NK-92 treated with Interleukin-12 subunit alpha and Interleukin-12 subunit beta, amount 100 ng/mL, for 24 hours (cell line): ENCODE data around the gene CDON.
"Not testable (repeated sequence)": the region's sequence is repeated elsewhere in the genome, so short reads cannot be mapped to it uniquely, and the experiment has no call there.

Experiments
- DNase-seq: peaks from one replicate; lab custom pipeline; 2025; lab: John Stamatoyannopoulos, UW

Gene CDON

DNA sequence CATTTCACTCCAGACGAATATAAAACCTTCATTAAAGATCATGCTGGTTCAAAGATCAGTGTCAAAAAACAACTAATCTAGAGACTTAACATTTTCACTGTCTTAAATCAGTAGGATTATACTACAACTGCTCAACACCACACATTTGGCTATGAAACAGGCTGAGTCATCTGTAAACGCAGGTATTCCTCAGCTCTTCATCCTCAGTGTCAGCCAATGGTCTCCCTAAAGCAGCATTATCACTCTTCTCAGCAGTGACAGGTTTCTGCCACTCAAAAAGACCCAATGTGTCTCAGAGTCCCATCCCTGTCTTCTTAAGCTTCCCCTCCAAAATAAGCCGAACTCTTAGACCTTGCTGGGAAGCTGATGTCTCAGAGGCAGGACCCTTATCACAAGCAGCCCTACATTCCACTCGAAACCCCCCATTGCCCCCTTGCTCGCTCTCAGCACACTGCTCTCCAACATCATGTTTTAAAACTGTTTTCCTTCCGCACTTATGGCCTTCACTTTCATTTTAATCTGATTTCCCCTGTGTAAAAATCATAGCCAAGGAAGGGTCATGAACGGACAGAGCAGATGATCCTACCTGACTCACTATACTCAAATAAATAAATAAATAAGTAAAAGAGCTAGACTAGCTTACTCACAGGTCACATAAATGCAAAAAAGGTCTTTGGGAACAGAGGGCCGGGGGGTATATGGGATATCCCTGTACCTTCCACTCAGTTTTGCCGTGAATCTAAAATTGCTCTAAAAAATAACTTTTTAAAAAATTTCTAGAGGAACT, 23.0 kb downstream of the CDON start:
- DNase-seq: no peak

DNA sequence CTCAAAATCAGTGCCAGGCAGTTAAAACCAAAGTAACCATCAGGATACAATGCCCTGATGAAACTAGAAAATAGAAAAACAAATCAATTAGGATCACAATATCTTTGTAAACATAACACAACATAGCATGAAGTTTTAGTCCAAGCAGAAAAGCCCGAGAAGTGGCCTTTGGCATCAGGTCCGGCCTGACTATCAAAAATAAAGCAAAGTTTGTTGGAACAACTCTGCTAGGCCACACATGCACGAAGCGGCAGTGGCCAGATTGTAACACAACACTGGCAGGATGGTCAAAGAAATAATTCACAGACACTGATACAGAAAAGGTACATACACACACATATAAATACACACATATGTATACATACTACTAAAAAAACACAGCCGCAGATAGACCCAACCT, 26.9 kb downstream of the CDON start:
- no peak for DNase-seq

- no peak for DNase-seq
Measured at GRCh38 chr11:126034933-126035425, 27.7 kb downstream of the CDON start.

GRCh38 chr11:126034039-126034932, 28.4 kb downstream of the CDON start:
- no peak for DNase-seq

DNA sequence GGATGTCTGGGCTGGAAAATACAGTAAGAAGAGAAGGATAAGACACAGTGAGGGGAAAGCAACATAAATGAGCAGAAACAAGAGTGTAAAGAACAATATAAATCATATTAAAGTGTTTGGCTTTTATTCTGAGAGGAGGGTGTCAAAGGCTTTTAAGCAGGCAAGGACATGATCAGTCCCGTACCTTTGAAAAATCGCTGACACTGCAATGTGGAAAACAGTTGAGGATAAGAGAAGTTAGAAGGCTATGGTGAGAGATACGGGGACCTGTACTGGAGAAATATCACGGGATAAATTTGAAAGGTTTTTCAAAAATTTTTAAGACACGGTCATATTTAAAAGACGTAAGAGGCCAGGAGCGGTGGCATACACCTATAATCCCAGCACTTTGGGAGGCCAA, 30.3 kb downstream of the CDON start:
- no peak for DNase-seq

DNA sequence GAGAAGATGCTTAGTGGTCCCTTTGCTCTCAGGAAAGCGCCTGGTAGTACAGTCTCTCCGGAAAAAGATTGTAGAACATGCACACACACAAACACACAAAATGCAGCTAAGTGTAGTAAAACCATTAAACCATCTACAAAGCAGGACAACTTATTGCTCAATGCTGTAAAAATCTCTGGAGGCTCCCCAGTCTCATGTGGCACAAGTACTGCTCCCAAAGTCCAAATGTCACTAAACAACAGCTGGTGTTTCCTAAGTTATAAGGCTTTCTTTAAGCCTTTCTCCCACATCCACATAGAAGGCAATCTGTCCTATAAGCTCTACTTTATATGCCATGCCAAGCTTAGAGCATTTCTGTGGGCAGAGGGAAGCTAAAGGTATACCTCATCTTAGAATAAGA, 32.9 kb downstream of the CDON start:
- no peak for DNase-seq

DNA sequence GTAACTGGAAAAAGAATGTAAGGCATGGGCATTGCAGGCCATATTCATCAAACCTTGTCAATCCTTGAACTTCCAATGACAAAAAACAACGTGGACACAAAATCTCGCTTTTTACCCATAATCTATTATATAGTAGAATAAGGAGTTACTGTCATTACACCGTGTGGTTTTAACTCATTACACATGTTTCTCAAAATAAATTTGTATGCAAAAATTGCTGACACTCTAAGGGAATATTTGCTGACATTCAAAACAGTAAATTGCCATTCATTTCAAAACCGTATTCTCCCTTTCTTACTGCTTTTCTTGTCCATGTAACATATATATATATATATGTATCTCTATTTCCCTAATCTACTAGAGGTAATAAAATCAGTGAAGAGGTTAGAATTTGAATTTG, 33.4 kb downstream of the CDON start:
- no peak for DNase-seq

GRCh38 chr11:126028534-126028933, 34.1 kb downstream of the CDON start:
- DNase-seq: not testable (repeated sequence)

DNA sequence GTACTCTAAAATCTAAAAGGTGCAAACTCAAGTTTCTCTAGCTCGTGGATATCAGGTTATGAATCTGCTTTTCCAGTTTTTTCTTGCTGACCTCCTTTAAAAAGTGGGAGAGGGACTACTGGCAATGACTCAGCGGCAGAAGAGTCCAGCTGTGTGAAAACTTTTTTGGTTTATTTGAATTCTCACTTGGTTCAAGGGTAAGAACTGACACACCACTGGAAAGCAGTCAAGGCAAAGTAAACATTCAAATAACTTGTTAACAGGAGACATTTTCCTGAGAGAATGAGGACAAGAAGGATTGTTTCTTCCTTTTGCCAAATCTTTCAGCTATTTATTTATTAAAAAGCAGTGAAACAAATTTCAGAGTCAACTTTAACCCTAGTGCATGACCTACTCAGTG, 36.1 kb downstream of the CDON start:
- no peak for DNase-seq

DNA sequence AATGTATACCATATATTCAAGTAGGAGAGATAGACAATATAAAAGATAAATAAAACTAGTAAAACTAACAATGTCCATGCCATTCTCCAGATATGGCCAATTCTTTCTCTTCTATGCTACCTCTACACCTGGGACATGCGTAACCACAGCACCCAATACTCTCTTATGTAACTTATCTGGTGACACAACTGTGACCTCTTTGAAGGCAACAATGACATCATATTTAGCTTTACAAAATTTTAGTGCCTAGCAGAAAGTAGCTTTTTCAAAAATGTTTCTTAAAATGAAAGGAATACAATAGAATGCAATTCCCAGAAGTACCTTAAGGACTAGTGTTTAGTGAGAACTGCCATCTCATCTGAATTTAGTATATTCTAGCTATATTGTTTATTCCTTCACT, 36.8 kb downstream of the CDON start:
- DNase-seq: no peak

DNA sequence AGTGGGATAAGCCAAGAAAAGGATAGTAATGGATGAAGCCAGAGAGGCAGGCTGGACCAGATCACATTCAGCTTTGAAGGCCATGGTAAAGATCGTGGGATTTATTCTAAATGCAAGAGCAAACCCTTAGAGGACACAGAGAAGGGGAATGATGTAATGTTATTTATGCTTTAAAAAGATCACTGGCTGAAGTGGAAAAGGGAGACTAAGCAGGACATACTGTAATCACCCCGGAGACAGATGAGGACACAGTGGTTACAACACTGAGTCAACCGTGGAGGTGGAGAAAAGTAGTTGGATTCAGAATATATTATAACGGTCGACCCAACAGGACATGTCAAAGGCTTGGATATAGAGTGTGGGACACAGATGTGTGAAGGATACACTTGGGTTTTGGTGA, 38.5 kb downstream of the CDON start:
- DNase-seq: no peak

DNA sequence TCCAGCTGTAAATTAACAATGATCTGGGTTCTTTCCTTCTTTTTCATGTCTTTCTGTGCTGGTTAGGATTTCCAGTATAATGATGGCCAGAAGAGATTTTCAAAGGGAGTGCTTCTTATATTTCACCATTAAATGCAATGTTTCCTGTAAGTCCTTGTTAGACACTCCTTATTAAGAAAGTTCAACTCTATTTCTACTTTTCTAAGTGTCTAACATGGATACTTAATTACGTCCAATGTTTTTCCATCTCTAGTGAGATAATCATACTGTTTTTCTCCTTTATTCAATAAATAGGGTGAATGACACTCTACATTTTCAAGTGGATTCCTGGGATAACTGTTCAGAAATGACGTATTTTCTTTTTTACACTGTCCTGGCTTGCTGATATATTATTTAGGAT, 49.8 kb downstream of the CDON start:
- no peak for DNase-seq

GRCh38 chr11:126011754-126012153, 50.9 kb downstream of the CDON start:
- no peak for DNase-seq

DNA sequence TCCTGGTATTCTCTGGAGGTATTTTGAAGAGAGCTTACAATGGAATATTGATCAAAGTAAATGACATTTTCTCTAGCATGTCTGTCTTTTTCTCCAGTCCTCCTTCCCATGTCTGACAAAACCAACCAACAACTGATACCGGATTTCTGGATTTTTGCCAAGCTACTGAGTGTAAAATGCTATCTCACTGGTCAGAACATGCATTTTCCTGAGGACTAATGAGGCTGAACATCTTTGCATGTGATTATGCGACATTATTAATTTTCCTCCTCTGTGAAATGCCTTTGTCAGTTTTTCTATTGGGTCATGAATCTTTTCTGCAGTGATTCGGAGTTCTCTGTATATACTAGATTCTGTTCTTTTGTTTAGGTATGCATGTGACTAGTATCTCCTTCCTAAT, 51.4 kb downstream of the CDON start:
- DNase-seq: no peak

- no peak for DNase-seq
Measured at GRCh38 chr11:126008956-126009355, 53.7 kb downstream of the CDON start.

- no peak for DNase-seq
Measured at GRCh38 chr11:126007238-126007637, 55.4 kb downstream of the CDON start.

- DNase-seq: no peak
Measured at GRCh38 chr11:126006068-126006467, 56.6 kb downstream of the CDON start.

GRCh38 chr11:126002181-126002580, 60.5 kb downstream of the CDON start:
- no peak for DNase-seq

- no peak for DNase-seq
Measured at GRCh38 chr11:125999234-125999880, 63.3 kb downstream of the CDON start.

- DNase-seq: no peak
Measured at GRCh38 chr11:125998267-125998666, 64.4 kb downstream of the CDON start.

DNA sequence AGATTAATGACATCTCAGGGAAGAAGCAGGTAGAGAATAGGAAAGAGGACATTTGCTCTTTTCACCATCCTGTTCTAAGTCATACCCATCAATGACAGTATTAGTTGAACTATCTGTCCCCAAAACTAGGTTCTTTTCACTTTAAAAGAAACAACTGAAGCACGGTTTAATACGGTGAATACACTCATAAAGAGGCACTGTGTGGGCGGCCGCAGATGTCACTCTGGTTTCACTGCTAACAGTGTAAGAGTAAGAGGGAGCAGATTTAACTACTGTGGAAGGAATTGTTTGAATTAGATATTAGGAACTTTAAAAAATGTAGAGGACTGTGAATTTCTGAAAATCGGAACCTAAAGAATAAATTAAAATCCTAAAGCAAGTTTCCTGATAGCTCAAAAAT, 67.4 kb downstream of the CDON start:
- DNase-seq: no peak

- DNase-seq: no peak
Measured at GRCh38 chr11:125994509-125994908, 68.2 kb downstream of the CDON start.

- DNase-seq: no peak
Measured at GRCh38 chr11:125992893-125993292, 69.8 kb downstream of the CDON start.
